ENCODE measurements around the gene CBFA2T3. TPM values are rescaled to one million over a fixed set of nuclear protein-coding genes. Genes with fewer than 3 reads are reported as not detected.

Gene CBFA2T3
- total RNA-seq, 1 donor from 2014 or later: 10.1 TPM

DNA sequence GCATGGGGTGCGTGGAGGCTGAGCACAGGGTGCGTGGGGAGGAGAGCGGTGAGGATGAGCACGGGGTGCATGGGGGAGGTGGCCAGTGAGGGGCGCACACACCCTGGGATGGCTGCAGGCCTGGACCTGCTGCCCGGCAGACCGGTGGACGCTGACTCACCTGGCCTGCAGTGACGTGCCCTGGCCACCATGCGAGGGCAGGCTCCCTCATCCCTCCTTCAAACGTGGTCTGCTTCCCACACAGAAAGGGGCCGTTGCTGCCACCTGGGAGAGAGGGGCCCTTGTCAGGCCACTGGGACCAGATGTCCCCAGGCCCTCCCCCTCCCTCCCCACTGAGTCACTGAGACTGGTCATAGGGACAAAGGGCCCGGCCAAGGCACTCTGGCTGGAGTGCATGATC lies 145.2 kb downstream of the CBFA2T3 start:
- peaks cover 4% of the 10 kb centered on the region for H3K36me3 Mint-ChIP-seq
- H3K4me3 Mint-ChIP-seq: no peak overlapping the region
- TF ChIP-seq CTCF (IDR thresholded peaks at IDR 0.05; ENCODE audit: unreplicated experiment): no peak
- no peak overlapping the region for H3K27ac Mint-ChIP-seq
- H3K9me3 Mint-ChIP-seq: no peaks in the 10 kb centered on the region
- DNase-seq (ENCODE audit: low spot score in 2 of 2, unreplicated experiment in 2 of 2): no peak
- H3K4me1 Mint-ChIP-seq: peaks cover 2% of the 10 kb centered on the region
- no peaks in the 10 kb centered on the region for H3K27me3 Mint-ChIP-seq (ENCODE audit: low read depth)

DNA sequence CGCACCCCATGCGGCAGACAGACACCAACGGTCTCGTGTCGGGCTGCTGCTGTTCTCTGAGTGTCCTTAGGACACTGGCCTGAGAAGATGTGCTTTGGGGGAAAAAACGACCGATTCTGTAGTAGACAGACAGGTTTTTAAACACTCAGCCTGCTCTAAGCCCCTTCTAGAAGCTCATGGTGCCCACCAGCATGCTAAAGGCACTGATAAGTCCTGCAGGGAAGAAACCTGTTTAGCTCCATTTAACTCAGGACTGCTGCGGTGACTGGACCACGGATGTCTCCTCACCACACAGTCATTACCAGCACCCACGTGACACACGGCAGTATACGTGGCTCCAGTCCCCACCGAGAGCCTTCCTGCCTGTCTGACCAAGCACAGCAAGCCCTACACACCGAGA lies 146.2 kb downstream of the CBFA2T3 start:
- Mint-ChIP-seq H3K36me3 (peaks cover 4% of the 10 kb centered on the region), H3K4me1 (peaks cover 2% of the 10 kb centered on the region), H3K9me3 (no peaks in the 10 kb centered on the region), H3K27me3 (ENCODE audit: low read depth) (no peaks in the 10 kb centered on the region), H3K4me3 (no peak overlapping the region), H3K27ac (no peak overlapping the region)
- no peak for DNase-seq (ENCODE audit: low spot score in 2 of 2, unreplicated experiment in 2 of 2)
- no peak for TF ChIP-seq CTCF (IDR thresholded peaks at IDR 0.05; ENCODE audit: unreplicated experiment)

DNA sequence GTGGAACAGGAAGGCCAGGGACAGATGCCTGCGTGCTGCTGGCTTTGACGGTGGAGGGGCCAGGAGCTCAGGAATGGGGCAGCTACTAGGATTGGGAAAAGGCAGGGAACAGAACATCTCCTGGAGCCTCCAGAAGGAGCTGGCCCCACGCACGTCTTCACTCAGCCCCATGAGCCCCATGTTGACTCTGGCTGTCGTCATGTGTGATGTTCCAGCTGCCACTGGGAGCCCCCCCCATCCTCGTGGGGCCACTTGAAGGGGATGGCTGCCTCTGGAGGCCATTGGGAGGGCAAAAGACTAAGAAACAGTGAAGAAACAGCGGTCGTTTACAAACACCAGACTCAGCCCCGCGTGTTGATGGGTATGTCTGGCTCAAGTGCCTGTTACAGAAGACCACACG lies 146.7 kb downstream of the CBFA2T3 start:
- no peak for DNase-seq (ENCODE audit: low spot score in 2 of 2, unreplicated experiment in 2 of 2)
- peaks cover 4% of the 10 kb centered on the region for H3K36me3 Mint-ChIP-seq

DNA sequence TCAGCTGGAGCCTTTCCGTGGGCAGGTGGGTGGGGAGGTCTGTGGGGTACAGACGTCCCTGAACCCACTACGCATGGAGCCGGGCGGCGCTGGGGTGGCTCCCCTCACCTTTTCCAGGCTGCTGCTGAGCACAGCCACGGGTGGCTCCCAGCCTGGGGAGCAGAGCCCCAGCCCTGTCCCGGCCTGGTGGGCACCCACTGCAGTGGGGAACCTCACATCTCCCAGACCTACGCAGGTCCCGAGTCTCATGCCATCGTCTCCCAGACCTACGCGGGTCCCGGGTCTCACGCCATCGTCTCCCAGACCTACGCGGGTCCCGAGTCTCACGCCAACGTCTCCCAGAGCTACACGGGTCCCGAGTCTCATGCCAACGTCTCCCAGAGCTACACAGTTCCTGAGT lies 148.3 kb downstream of the CBFA2T3 start:
- H3K27ac Mint-ChIP-seq: no peak overlapping the region
- H3K27me3 Mint-ChIP-seq (ENCODE audit: low read depth): no peaks in the 10 kb centered on the region

More for the DNA sequence above, 146.7 kb downstream of the CBFA2T3 start:
- no peak overlapping the region for H3K4me3 Mint-ChIP-seq
- H3K4me1 Mint-ChIP-seq: peaks cover 2% of the 10 kb centered on the region
- H3K27ac Mint-ChIP-seq: no peak overlapping the region
- H3K27me3 Mint-ChIP-seq (ENCODE audit: low read depth): no peaks in the 10 kb centered on the region
- no peak for TF ChIP-seq CTCF (IDR thresholded peaks at IDR 0.05; ENCODE audit: unreplicated experiment)
- no peaks in the 10 kb centered on the region for H3K9me3 Mint-ChIP-seq

DNA sequence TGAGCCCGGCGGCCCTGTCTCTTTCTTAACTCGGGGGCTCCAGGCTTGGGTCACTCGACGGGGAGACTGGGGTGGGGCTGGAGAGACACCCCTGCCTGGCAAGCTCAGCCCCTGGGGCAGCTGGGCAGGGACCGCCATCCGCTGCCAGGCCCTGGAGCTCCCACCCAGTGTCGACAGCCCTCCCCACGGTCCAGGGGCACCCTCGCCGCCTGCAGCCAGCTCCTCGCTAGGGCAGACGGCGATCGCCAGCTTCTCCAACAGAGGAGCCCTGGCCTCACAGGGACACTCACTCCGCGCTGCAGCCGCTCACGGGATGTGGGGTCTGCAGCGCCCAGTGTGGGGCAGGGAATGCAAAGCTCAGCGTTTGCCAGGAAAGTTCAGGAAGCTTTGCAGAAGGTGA lies 149.3 kb downstream of the CBFA2T3 start:
- DNase-seq (ENCODE audit: low spot score in 2 of 2, unreplicated experiment in 2 of 2): no peak
- Mint-ChIP-seq H3K36me3 (peaks cover 6% of the 10 kb centered on the region), H3K9me3 (no peaks in the 10 kb centered on the region), H3K27ac (no peak overlapping the region), H3K4me1 (peaks cover 2% of the 10 kb centered on the region), H3K4me3 (no peak overlapping the region), H3K27me3 (ENCODE audit: low read depth) (no peaks in the 10 kb centered on the region)
- TF ChIP-seq CTCF (IDR thresholded peaks at IDR 0.05; ENCODE audit: unreplicated experiment): no peak

More for the DNA sequence above, 148.3 kb downstream of the CBFA2T3 start:
- DNase-seq (ENCODE audit: low spot score in 2 of 2, unreplicated experiment in 2 of 2): no peak
- TF ChIP-seq CTCF (IDR thresholded peaks at IDR 0.05; ENCODE audit: unreplicated experiment): no peak
- Mint-ChIP-seq H3K9me3 (no peaks in the 10 kb centered on the region), H3K36me3 (peaks cover 2% of the 10 kb centered on the region), H3K4me1 (peaks cover 2% of the 10 kb centered on the region), H3K4me3 (no peak overlapping the region)
